GM19193 (cell line): ENCODE data around the gene CIAO2A.

Source experiments
- POLR2A ChIP-seq: IDR thresholded peaks from 4 replicates; pipeline ENCODE4 v1.6.1; 2011; ENCODE audit not compliant: insufficient read depth, insufficient read length; ENCODE audit errors: extremely low read depth

The CIAO2A gene

GRCh38 chr15:64093627-64094417, at the start of gene CIAO2A:
CIAO2A (minus strand) TSS chr15:64093838; CDS start chr15:64093768, 70 bp downstream.
- peak; percentile 73 for TF ChIP-seq POLR2A

DNA sequence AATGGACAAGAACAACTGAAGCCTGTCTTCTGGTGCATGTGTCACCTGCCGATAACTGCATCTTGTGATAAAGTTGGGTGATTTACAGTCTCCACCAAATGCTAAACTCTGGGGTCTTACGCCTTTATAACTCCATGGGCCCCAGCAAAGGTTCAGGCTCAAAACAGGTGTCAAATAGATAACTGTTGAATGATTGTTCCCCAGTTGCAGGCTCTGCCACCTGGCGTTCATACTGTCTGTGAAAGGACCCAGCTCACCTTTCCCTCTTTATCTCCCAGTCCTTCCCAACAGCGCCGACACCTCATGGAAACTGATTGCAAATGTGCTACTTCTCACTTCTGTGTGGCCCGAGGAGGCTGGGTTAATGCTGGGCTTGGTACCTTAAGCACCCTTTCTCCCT, 49.6 kb upstream of the CIAO2A start:
- no peak for TF ChIP-seq POLR2A

DNA sequence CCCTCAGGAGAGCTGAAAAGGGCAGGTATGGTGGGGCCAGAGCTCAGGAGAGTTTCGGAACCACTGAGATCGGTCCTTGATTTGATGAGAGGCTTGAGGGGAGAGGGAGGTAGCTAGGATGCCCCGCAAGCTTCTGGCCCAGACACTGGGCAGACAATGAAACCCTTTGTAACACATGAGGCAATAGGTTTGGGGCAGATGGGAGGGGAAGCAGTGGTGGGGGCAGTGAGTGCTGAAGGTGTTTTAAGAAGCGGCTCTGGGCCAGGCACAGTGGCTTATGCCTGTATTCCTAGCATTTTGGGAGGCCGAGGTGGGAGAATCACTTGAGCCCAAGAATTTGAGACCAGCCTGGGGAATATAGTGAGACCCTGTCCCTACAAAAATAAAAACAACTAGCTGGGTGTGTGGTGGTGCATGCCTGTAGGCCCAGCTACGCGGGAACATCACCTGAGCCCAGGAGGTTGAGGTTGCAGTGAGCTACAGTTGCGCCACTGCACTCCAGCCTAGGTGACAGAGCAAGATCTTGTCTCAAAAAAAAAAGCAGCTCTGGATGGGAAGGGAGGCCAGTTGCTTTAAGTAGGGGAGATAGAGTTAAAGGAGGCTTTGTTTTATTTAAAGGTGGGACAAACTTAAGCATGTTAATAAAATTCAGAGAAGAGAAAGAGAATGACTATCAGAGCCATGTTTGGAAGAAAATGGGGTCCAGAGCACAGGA, 48.3 kb upstream of the CIAO2A start:
- TF ChIP-seq POLR2A = no peak

GRCh38 chr15:64138331-64138941, 44.8 kb upstream of the CIAO2A start:
- no peak for TF ChIP-seq POLR2A

DNA sequence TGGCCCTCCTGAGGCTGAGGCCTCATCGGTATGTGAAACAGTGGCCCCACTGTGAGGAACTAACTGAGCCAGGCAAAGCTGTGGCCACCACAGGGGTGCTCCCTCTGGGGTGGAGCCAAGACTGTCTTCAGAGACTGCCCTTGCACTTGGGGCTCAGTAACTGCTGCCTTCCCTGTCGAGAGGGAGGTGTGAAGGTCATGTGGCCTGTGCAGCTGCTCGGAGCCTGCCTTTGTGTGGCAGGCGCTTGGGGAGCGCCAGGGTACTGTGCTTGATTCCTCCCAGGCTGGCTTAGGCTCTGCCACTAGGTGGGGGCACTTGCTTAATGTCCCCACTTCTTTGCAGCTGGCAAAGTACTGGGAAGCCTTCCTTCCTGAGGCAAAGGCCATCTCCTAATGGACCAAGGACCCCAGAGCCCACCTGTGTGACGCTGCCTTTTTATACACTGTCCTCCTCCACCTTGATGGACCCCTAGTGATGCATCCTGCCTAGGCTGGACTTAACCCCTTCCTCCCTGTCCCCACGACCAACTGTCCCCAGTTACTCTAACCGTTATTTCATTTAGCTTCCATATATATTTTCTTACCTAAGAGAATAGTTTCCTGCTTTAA, 43.7 kb upstream of the CIAO2A start:
- TF ChIP-seq POLR2A = no peak

GRCh38 chr15:64136347-64136746, 42.7 kb upstream of the CIAO2A start:
- TF ChIP-seq POLR2A = no peak

DNA sequence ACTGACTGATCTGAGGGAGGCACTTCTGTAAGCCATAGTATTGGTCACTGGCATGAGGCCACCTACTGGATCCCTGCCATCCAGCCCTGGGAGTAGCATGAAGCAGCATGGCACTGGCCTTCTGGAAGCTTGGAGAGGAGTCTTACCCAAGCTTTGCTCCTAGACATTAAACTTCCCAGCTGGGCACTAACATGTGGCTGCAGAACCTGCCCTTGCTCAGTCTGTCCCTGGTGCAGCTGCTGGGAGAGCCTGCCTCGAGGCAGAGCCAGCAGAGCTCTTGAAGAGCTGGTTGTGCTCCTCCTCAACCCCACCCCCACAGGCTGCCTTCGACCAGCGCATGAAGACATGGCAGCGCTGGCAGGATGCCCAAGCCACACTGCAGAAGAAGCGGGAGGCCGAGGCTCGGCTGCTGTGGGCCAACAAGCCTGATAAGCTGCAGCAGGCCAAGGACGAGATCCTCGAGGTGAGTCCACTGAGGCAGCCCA, 40.7 kb upstream of the CIAO2A start:
- no peak for TF ChIP-seq POLR2A

GRCh38 chr15:64133623-64134344, 40.1 kb upstream of the CIAO2A start:
- TF ChIP-seq POLR2A = no peak

DNA sequence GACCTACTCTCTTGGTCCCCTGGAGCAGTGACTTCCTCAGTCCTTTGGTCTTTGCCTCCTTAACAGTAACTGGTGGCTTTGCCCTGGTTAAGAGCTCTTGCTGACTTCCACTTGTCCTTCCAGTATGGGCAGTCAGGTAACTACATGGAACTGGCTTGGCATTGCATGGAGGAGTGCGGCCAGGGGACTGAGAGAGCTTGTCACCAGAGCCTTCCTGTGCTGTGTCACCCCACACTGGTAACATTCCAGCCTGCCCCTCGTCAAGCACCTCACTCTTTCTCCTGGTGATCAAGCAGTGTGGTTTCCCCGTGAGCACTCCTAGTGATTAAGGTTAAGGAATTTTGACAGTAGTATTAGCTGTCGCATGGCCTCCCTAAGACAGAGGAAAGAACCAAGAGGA, 38.6 kb upstream of the CIAO2A start:
- TF ChIP-seq POLR2A = no peak

DNA sequence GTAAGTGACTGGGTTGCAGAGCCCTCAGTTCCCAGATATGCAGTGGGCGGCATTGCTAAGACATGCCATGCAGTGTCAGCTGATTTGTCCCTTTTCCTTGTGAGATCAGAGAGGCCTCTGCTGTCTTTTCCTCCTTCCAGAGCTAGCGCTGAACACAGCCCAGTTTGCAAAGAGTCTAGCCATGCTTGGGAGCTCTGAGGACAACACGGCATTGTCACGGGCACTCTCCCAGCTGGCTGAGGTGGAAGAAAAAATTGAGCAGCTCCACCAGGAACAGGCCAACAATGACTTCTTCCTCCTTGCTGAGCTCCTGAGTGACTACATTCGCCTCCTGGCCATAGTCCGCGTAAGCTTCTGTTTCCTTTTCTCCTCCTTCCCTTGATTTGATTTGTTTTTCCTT, 37.9 kb upstream of the CIAO2A start:
- TF ChIP-seq POLR2A = no peak

- TF ChIP-seq POLR2A = no peak
Observed at GRCh38 chr15:64130159-64130558, 36.5 kb upstream of the CIAO2A start.

DNA sequence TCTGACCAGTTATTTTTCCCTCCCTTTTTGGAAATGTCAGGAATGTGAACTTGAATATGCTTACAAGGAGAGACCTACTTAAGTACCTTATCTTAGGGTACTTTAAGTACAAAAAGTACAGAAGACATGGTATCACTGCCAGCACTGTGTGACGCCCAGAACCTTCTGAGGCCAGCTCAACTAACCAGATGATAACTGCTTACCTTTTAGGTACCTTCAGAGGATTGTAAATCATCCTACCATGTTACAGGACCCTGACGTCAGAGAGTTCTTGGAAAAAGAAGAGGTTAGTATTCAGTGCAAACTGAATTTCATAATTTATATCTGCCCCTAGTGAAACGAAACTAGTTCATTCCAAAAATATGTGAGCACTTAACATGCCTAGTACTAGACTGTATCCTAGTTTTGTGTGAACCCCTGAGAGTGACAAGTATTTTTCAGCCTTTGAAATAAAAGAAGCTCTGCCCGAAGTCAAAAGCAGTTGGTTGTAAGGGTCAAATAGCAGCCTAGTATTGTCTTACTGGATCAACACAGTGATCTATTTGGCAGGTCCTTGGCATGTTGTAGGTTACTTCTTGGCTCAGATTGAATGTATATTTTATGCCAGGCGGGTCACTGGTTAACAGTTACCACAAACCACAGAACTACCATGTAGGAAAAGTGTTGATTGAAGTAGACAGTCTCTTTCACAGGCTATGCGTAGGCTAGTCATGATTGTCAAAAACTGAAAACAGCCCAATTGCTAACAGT, 34.1 kb upstream of the CIAO2A start:
- TF ChIP-seq POLR2A = no peak

DNA sequence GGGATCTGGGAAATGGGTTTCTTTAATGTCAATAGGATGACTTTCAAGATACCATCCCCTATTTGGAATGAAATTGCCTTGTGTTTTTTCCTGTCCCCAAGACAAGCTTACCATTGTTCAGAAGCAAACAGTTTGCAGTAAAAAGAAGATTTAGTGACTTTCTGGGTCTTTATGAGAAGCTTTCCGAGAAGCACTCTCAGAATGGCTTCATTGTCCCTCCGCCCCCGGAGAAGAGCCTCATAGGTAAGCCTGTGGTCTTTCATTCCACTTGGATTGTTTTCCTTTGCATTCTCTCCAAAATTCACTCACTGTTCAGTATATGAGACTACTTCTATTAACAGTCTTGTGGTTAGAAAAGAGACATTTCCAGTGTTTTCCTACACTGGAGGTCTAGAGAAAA, 32.3 kb upstream of the CIAO2A start:
- no peak for TF ChIP-seq POLR2A

DNA sequence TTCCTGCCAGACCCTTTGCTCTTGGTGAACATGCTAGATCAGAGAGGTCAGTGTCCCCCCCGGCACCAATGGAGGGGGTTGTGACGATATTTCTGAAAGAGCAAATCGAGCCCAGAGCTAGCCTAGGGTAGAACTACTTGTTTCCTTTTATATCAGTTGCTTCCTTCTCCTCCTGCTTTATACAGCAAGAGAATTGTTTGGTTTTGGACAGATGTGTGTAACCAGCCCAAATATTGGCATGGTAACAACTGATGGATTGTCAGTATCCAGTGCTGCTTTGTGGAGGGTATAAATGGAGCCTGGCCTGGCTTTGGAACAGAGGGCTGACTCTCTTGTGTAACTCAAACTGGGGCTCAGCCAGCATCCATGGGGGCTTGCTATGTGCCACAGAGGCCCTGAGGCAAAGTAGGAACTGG, 29.3 kb upstream of the CIAO2A start:
- no peak for TF ChIP-seq POLR2A
